Esophagus squamous epithelium (tissue), 5 donors: ENCODE data around the gene CSRP1. TPM values are rescaled to one million over a fixed set of nuclear protein-coding genes. Genes with fewer than 3 reads are reported as not detected.
A peak's percentile ranks its signal among the peaks of the same experiment; 100 is the strongest.

ENCODE experiments used
- DNase-seq: peaks from one replicate; lab custom pipeline; 2025; lab: John Stamatoyannopoulos, UW
- H3K27ac ChIP-seq, 4 donors: fragments of 200-600 bp; sonication (generic); one replicate each; pipeline ENCODE4 v1.5.1; 2016 to 2019; ENCODE audit warnings: mild to moderate bottlenecking in 1 of 4
- H3K27me3 ChIP-seq, 4 donors: fragments of 200-600 bp; sonication (generic); 1 replicate in 3 of 4; 2 replicates in 1 of 4; pipeline versions ENCODE4 v1.5.1 to v1.6.0; 2017 to 2021; ENCODE audit warnings: antibody characterized with exemption in 1 of 4
- H3K36me3 ChIP-seq, 3 donors: fragments of 200-600 bp; sonication (generic); one replicate each; pipeline ENCODE4 v1.5.1; 2016 to 2019
- H3K4me1 ChIP-seq, 3 donors: fragments of 200-600 bp; sonication (generic); one replicate each; pipeline ENCODE4 v1.5.1; 2017 to 2019
- H3K4me3 ChIP-seq, 4 donors: fragments of 200-600 bp; sonication (generic); 1 replicate in 3 of 4; 2 replicates in 1 of 4; pipeline ENCODE4 v1.5.1; 2016 to 2019; ENCODE audit warnings: mild to moderate bottlenecking in 2 of 4, moderate library complexity in 1 of 4
- H3K9me3 ChIP-seq, 3 donors: fragments of 200-600 bp; sonication (generic); one replicate each; pipeline ENCODE4 v1.5.1; 2016 to 2019
- CTCF ChIP-seq, 6 experiments: fragments of 450-650 bp in 4 of 6; fragments of 200-600 bp in 2 of 6; sonication (generic) in 2 of 6; IDR thresholded peaks; one replicate each; pipeline ENCODE4 v1.5.1; 2016 to 2019; ENCODE audit warnings: antibody characterized with exemption in 6 of 6, mild to moderate bottlenecking in 4 of 6, moderate library complexity in 4 of 6
- POLR2A ChIP-seq, 4 donors: fragments of 450-650 bp; IDR thresholded peaks; one replicate each; pipeline ENCODE4 v1.6.1; 2017; ENCODE audit warnings: antibody characterized with exemption in 4 of 4, mild to moderate bottlenecking in 4 of 4, moderate library complexity in 3 of 4
- WGBS, 2 donors: methylation state at CpG; one replicate each; pipeline ENCODE4 v1.1.5; 2018; 5-methylcytosine and 5-hydroxymethylcytosine counted together
- intact Hi-C: fragments of 100-400 bp; cut with DNase I; formaldehyde crosslinking; loops from one replicate; pipeline ENCODE4 v1.15.0; 2022
- total RNA-seq, 4 donors: library from RNA; depleted of rRNA; stranded (reverse); fragments of >200 nt; gene quantifications; one replicate each; pipeline ENCODE4 v1.1.0, GENCODE V29; 2016
- donor health status: DM: yes; HTN: yes; CAD: no.

The CSRP1 gene
- total RNA-seq, 4 donors from 2014 or later, result 243 to 1,044 (median 363) TPM

- Histone ChIP-seq H3K4me3 (peak overlapping the region in 3 of 4 donors; percentile 11 to 92 (median 63)), H3K27me3 (no peaks in the 10 kb centered on the region), H3K4me1 (peaks cover 27 to 99% (median 79%) of the 10 kb centered on the region in 3 donors), H3K9me3 (no peaks in the 10 kb centered on the region), H3K36me3 (peaks cover 0 to 24% (median 0%) of the 10 kb centered on the region in 3 donors), H3K27ac (peak overlapping the region; percentile 90 to 97 (median 92))
- 47 to 55% methylated on average over 5 to 7 of the region's 10 CpGs for WGBS, 2 donors
- intact Hi-C loops, result no loop called here
- DNase-seq, result no peak
- TF ChIP-seq CTCF (IDR thresholded peaks at IDR 0.05) (no peak), POLR2A (IDR thresholded peaks at IDR 0.05) (no peak)
Measured at GRCh38 chr1:201501812-201502510, 5.0 kb downstream of the CSRP1 start.

GRCh38 chr1:201501144-201501543 lies 5.8 kb downstream of the CSRP1 start:
- H3K4me1 ChIP-seq, result peaks cover 32 to 100% (median 85%) of the 10 kb centered on the region in 3 donors
- no peak for DNase-seq
- peak overlapping the region; percentile 71 to 97 (median 92) for H3K27ac ChIP-seq
- no peaks in the 10 kb centered on the region for H3K9me3 ChIP-seq
- H3K27me3 ChIP-seq, result no peaks in the 10 kb centered on the region
- H3K4me3 ChIP-seq, result peak overlapping the region in 2 of 4 donors; percentile 18 to 21
- H3K36me3 ChIP-seq, result peaks cover 0 to 24% (median 0%) of the 10 kb centered on the region in 3 donors
- 53 to 80% methylated on average over 1 to 7 of the region's 8 CpGs for WGBS, 2 donors
- TF ChIP-seq POLR2A (IDR thresholded peaks at IDR 0.05), result no peak
- TF ChIP-seq CTCF (IDR thresholded peaks at IDR 0.05), result no peak
- intact Hi-C loops, result no loop called here

GRCh38 chr1:201500670-201501120 lies 6.2 kb downstream of the CSRP1 start:
- TF ChIP-seq CTCF (IDR thresholded peaks at IDR 0.05) (no peak), POLR2A (IDR thresholded peaks at IDR 0.05) (no peak)
- Histone ChIP-seq H3K9me3 (no peaks in the 10 kb centered on the region), H3K27me3 (no peaks in the 10 kb centered on the region), H3K27ac (peak overlapping the region; percentile 71 to 97 (median 92)), H3K36me3 (peaks cover 0 to 26% (median 0%) of the 10 kb centered on the region in 3 donors), H3K4me3 (peak overlapping the region in 2 of 4 donors; percentile 18 to 21), H3K4me1 (peaks cover 34 to 100% (median 80%) of the 10 kb centered on the region in 3 donors)
- intact Hi-C loops, result no loop called here
- WGBS, 2 donors, result 28 to 29% methylated on average over 3 of the region's 4 CpGs
- DNase-seq, result no peak

GRCh38 chr1:201499795-201500669 lies 6.9 kb downstream of the CSRP1 start:
- intact Hi-C loops, result no loop called here
- Histone ChIP-seq H3K36me3 (peaks cover 0 to 33% (median 0%) of the 10 kb centered on the region in 3 donors), H3K4me3 (peak overlapping the region in 2 of 4 donors; percentile 18 to 21), H3K4me1 (peaks cover 30 to 100% (median 80%) of the 10 kb centered on the region in 3 donors), H3K27ac (peak overlapping the region; percentile 71 to 97 (median 92)), H3K9me3 (no peaks in the 10 kb centered on the region), H3K27me3 (no peaks in the 10 kb centered on the region)
- DNase-seq, result no peak
- TF ChIP-seq CTCF (IDR thresholded peaks at IDR 0.05) (no peak), POLR2A (IDR thresholded peaks at IDR 0.05) (no peak)
- 32 to 38% methylated on average over 5 to 8 of the region's 8 CpGs for WGBS, 2 donors
